HEK293 (cell line): Measurements from ENCODE around the gene DZIP3.

Experiments used
- BCL11A ChIP-seq: fragments of 450-650 bp; formaldehyde crosslinking; IDR thresholded peaks from 2 replicates; pipeline ENCODE4 v1.5.1; 2016; ENCODE audit warnings: low read depth, missing biosample characterization, missing genetic modification characterization
- HOXD13 ChIP-seq: sonication (generic); formaldehyde crosslinking; IDR thresholded peaks from 2 replicates; pipeline ENCODE4 v1.8.0; 2022; ENCODE audit warnings: missing genetic modification reagents, borderline replicate concordance
- SETDB1 ChIP-seq: IDR thresholded peaks from one replicate; pipeline ENCODE4 v1.6.1; 2017; ENCODE audit warnings: mild to moderate bottlenecking, low read length, moderate library complexity, mixed read lengths; ENCODE audit not compliant: insufficient read length
- TRIM28 ChIP-seq: IDR thresholded peaks from 2 replicates; pipeline ENCODE4 v1.6.1; 2011; ENCODE audit warnings: low read length, control low read depth, borderline replicate concordance
- ZFP37 ChIP-seq: fragments of 450-650 bp; formaldehyde crosslinking; IDR thresholded peaks from 2 replicates; pipeline ENCODE4 v1.5.1; 2016; ENCODE audit warnings: missing biosample characterization, missing genetic modification characterization
- ZNF114 ChIP-seq: fragments of 450-650 bp; formaldehyde crosslinking; IDR thresholded peaks from 2 replicates; pipeline ENCODE4 v1.5.0; 2017; ENCODE audit warnings: missing biosample characterization, missing genetic modification characterization
- ZNF16 ChIP-seq: fragments of 450-650 bp; formaldehyde crosslinking; IDR thresholded peaks from 2 replicates; pipeline ENCODE4 v1.5.1; 2016; ENCODE audit warnings: low read depth, missing biosample characterization, missing genetic modification characterization
- ZNF623 ChIP-seq: fragments of 450-650 bp; formaldehyde crosslinking; IDR thresholded peaks from 2 replicates; pipeline ENCODE4 v1.5.1; 2016; ENCODE audit warnings: missing biosample characterization, missing genetic modification characterization
- ZNF707 ChIP-seq: fragments of 450-650 bp; formaldehyde crosslinking; IDR thresholded peaks from 2 replicates; pipeline ENCODE4 v1.5.1; 2016; ENCODE audit warnings: missing biosample characterization, missing genetic modification characterization
- ZSCAN16 ChIP-seq: fragments of 450-650 bp; formaldehyde crosslinking; IDR thresholded peaks from 2 replicates; pipeline ENCODE4 v1.5.1; 2016; ENCODE audit warnings: missing biosample characterization, missing genetic modification characterization
- TF ChIP-seq, protein P1 (sequence below): fragments of 450-650 bp; formaldehyde crosslinking; IDR thresholded peaks from 2 replicates; pipeline ENCODE4 v1.5.1; 2016; ENCODE audit warnings: missing biosample characterization, missing genetic modification characterization
- TF ChIP-seq, protein P2 (sequence below): fragments of 450-650 bp; formaldehyde crosslinking; conservative IDR thresholded peaks from 2 replicates; pipeline ENCODE4 v1.5.1; 2016; ENCODE audit warnings: low read depth, missing biosample characterization, missing genetic modification characterization
- TF ChIP-seq, protein P3 (sequence below): fragments of 450-650 bp; formaldehyde crosslinking; IDR thresholded peaks from 2 replicates; pipeline ENCODE4 v1.5.1; 2016; ENCODE audit warnings: missing biosample characterization, missing genetic modification characterization

DNA sequence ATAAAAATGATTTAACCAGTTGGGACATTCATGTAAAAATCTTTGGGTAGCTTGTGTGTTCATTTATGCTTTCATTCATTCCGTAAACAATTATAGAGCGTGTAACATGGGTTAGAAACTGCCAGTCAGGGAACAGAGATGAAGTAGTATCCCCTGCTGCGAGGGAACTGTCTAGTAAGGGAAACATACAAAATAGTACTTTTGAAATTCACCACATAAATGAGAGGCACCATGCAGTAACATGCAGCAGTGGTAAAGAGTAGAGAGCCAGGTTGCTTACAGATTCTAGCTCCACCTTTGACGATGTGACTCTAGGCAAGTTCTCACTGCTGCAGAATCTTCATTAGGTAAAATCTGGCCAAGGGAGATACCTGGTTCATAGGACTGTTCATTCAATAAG is 938 bp downstream of the DZIP3 start:
- TF ChIP-seq, protein P1, sequence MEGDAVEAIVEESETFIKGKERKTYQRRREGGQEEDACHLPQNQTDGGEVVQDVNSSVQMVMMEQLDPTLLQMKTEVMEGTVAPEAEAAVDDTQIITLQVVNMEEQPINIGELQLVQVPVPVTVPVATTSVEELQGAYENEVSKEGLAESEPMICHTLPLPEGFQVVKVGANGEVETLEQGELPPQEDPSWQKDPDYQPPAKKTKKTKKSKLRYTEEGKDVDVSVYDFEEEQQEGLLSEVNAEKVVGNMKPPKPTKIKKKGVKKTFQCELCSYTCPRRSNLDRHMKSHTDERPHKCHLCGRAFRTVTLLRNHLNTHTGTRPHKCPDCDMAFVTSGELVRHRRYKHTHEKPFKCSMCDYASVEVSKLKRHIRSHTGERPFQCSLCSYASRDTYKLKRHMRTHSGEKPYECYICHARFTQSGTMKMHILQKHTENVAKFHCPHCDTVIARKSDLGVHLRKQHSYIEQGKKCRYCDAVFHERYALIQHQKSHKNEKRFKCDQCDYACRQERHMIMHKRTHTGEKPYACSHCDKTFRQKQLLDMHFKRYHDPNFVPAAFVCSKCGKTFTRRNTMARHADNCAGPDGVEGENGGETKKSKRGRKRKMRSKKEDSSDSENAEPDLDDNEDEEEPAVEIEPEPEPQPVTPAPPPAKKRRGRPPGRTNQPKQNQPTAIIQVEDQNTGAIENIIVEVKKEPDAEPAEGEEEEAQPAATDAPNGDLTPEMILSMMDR (tag by site-specific recombination): no peak
- TF ChIP-seq BCL11A (tag by site-specific recombination) (no peak), ZNF16 (tag by site-specific recombination) (no peak), ZNF114 (tag by site-specific recombination) (no peak), SETDB1 (no peak), ZFP37 (tag by site-specific recombination) (no peak), ZNF623 (tag by site-specific recombination) (no peak), ZSCAN16 (tag by site-specific recombination) (no peak), HOXD13 (no peak), ZNF707 (tag by site-specific recombination) (no peak), TRIM28 (no peak)
- TF ChIP-seq, protein P2, sequence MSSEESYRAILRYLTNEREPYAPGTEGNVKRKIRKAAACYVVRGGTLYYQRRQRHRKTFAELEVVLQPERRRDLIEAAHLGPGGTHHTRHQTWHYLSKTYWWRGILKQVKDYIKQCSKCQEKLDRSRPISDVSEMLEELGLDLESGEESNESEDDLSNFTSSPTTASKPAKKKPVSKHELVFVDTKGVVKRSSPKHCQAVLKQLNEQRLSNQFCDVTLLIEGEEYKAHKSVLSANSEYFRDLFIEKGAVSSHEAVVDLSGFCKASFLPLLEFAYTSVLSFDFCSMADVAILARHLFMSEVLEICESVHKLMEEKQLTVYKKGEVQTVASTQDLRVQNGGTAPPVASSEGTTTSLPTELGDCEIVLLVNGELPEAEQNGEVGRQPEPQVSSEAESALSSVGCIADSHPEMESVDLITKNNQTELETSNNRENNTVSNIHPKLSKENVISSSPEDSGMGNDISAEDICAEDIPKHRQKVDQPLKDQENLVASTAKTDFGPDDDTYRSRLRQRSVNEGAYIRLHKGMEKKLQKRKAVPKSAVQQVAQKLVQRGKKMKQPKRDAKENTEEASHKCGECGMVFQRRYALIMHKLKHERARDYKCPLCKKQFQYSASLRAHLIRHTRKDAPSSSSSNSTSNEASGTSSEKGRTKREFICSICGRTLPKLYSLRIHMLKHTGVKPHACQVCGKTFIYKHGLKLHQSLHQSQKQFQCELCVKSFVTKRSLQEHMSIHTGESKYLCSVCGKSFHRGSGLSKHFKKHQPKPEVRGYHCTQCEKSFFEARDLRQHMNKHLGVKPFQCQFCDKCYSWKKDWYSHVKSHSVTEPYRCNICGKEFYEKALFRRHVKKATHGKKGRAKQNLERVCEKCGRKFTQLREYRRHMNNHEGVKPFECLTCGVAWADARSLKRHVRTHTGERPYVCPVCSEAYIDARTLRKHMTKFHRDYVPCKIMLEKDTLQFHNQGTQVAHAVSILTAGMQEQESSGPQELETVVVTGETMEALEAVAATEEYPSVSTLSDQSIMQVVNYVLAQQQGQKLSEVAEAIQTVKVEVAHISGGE (tag by site-specific recombination): no peak
- TF ChIP-seq, protein P3, sequence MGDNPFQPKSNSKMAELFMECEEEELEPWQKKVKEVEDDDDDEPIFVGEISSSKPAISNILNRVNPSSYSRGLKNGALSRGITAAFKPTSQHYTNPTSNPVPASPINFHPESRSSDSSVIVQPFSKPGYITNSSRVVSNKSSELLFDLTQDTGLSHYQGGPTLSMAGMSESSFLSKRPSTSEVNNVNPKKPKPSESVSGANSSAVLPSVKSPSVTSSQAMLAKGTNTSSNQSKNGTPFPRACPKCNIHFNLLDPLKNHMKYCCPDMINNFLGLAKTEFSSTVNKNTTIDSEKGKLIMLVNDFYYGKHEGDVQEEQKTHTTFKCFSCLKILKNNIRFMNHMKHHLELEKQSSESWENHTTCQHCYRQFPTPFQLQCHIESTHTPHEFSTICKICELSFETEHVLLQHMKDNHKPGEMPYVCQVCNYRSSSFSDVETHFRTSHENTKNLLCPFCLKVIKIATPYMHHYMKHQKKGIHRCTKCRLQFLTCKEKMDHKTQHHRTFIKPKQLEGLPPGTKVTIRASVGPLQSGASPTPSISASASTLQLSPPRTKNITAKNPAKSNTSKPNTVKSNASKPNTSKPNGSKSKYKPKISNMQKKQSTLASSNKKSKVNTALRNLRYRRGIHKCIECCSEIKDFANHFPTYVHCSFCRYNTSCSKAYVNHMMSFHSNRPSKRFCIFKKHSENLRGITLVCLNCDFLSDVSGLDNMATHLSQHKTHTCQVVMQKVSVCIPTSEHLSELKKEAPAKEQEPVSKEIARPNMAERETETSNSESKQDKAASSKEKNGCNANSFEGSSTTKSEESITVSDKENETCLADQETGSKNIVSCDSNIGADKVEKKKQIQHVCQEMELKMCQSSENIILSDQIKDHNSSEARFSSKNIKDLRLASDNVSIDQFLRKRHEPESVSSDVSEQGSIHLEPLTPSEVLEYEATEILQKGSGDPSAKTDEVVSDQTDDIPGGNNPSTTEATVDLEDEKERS (tag by site-specific recombination): no peak
